GM18526 (cell line): ENCODE data around the gene SHISA4.

Experiments used
- POLR2A ChIP-seq: IDR thresholded peaks from 3 replicates; pipeline ENCODE4 v1.6.1; 2011; ENCODE audit not compliant: insufficient read length; ENCODE audit errors: extremely low read depth

The SHISA4 gene

GRCh38 chr1:201905234-201905890 lies 16.7 kb downstream of the SHISA4 start:
- no peak for TF ChIP-seq POLR2A

GRCh38 chr1:201906336-201906735 lies 17.6 kb downstream of the SHISA4 start:
- TF ChIP-seq POLR2A = no peak

GRCh38 chr1:201907621-201908020 lies 18.9 kb downstream of the SHISA4 start:
- TF ChIP-seq POLR2A = no peak

- no peak for TF ChIP-seq POLR2A
Observed at GRCh38 chr1:201911826-201912571, 23.3 kb downstream of the SHISA4 start.

- TF ChIP-seq POLR2A = no peak
Observed at GRCh38 chr1:201912832-201913231, 24.1 kb downstream of the SHISA4 start.

GRCh38 chr1:201914456-201915235 lies 25.9 kb downstream of the SHISA4 start:
- TF ChIP-seq POLR2A = no peak

GRCh38 chr1:201916649-201917249 lies 28.1 kb downstream of the SHISA4 start:
- no peak for TF ChIP-seq POLR2A

- no peak for TF ChIP-seq POLR2A
Observed at GRCh38 chr1:201917362-201918033, 28.8 kb downstream of the SHISA4 start.

- no peak for TF ChIP-seq POLR2A
Observed at GRCh38 chr1:201918343-201918742, 29.6 kb downstream of the SHISA4 start.

- no peak for TF ChIP-seq POLR2A
Observed at GRCh38 chr1:201921952-201922558, 33.4 kb downstream of the SHISA4 start.

- TF ChIP-seq POLR2A = no peak
Observed at GRCh38 chr1:201925301-201925567, 36.5 kb downstream of the SHISA4 start.

GRCh38 chr1:201925981-201926645 lies 37.4 kb downstream of the SHISA4 start:
- no peak for TF ChIP-seq POLR2A

- TF ChIP-seq POLR2A = no peak
Observed at GRCh38 chr1:201928266-201928665, 39.6 kb downstream of the SHISA4 start.

GRCh38 chr1:201930137-201930536 lies 41.4 kb downstream of the SHISA4 start:
- no peak for TF ChIP-seq POLR2A
